Measurements from ENCODE around the gene CATSPER3. TPM values are rescaled to one million over a fixed set of nuclear protein-coding genes. Genes with fewer than 3 reads are reported as not detected.

Gene CATSPER3
- polyA plus RNA-seq, 3 donors = 0.15 to 0.60 (median 0.52) TPM

DNA sequence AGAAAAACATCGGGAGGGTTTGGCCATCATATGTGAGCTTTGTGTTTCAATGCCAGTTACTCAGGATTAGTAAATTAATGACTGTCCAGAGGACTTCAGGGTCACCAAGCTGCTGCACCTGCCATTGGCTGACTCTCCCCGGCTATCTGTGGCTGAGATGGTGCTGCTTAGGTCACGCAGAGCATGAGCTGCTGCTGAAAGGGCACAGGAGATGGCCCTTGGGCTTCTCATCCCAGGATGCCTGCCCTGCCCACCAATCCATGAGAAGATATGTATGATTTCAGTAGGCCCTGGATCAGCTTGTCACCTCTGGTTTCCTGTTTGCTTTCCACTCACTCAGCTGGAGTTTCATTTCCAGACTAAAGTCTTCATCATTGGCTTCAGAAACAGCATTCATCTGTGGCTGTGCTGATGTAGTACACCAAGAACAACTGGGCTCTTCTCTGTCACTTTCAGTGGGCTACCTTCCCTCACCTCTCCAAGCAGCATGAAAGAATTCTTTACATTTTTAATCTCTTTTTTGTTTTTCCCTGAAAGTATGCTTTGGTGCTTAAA is 2.4 kb upstream of the CATSPER3 start:
- H3K79me2 ChIP-seq (ENCODE audit: insufficient read depth, low read length) = no peaks in the 10 kb centered on the region
- H3K27me3 ChIP-seq (ENCODE audit: control insufficient read depth in 2 of 2, insufficient read depth in 2 of 2, low read length in 2 of 2) = no peaks in the 10 kb centered on the region
- H4K20me1 ChIP-seq (ENCODE audit: insufficient read depth, low read length) = no peaks in the 10 kb centered on the region
- H3K4me1 ChIP-seq (ENCODE audit: control insufficient read depth in 1 of 2, insufficient read depth in 2 of 2, low read length in 2 of 2) = no peaks in the 10 kb centered on the region
- Mint-ChIP-seq H3K4me3 (no peak overlapping the region), H3K36me3 (peaks cover 43 to 63% of the 10 kb centered on the region in 2 donors), H3K27me3 (ENCODE audit: low read depth in 3 of 3) (peaks cover 0 to 2% (median 0%) of the 10 kb centered on the region in 3 donors), H3K4me1 (no peaks in the 10 kb centered on the region), H3K9me3 (no peaks in the 10 kb centered on the region), H3K27ac (no peak overlapping the region)
- 100% methylated on average over 3 of the region's 3 CpGs for WGBS (ENCODE audit: insufficient coverage)
- H3K4me3 ChIP-seq (replicated peaks in 1 of 3; ENCODE audit: low read depth in 2 of 3, low read length in 3 of 3) = no peak overlapping the region
- H3K27ac ChIP-seq (ENCODE audit: low read depth in 1 of 2, low read length in 2 of 2) = no peak overlapping the region
- no peaks in the 10 kb centered on the region for H3K9me3 ChIP-seq (replicated peaks in 1 of 2; ENCODE audit: control insufficient read depth in 1 of 2, insufficient read depth in 1 of 2, low read length in 2 of 2)
- intact Hi-C loops (cut with micrococcal nuclease) = no loop called here
- H2AFZ ChIP-seq (ENCODE audit: insufficient read depth, low read depth, low read length, poor library complexity, severe bottlenecking) = no peak overlapping the region
- H3K9ac ChIP-seq (ENCODE audit: insufficient read depth, low read length, poor library complexity, severe bottlenecking) = no peak overlapping the region
- TF ChIP-seq, protein P1, sequence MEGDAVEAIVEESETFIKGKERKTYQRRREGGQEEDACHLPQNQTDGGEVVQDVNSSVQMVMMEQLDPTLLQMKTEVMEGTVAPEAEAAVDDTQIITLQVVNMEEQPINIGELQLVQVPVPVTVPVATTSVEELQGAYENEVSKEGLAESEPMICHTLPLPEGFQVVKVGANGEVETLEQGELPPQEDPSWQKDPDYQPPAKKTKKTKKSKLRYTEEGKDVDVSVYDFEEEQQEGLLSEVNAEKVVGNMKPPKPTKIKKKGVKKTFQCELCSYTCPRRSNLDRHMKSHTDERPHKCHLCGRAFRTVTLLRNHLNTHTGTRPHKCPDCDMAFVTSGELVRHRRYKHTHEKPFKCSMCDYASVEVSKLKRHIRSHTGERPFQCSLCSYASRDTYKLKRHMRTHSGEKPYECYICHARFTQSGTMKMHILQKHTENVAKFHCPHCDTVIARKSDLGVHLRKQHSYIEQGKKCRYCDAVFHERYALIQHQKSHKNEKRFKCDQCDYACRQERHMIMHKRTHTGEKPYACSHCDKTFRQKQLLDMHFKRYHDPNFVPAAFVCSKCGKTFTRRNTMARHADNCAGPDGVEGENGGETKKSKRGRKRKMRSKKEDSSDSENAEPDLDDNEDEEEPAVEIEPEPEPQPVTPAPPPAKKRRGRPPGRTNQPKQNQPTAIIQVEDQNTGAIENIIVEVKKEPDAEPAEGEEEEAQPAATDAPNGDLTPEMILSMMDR (IDR thresholded peaks at IDR 0.05) = no peak
- H3K36me3 ChIP-seq (replicated peaks in 1 of 2; ENCODE audit: control insufficient read depth in 1 of 2, insufficient read depth in 2 of 2, low read length in 2 of 2) = peaks cover 41 to 55% of the 10 kb centered on the region in 2 donors
- DNase-seq = no peak
- H3K4me2 ChIP-seq (replicated peaks; ENCODE audit: extremely low read depth, low read length, poor library complexity, severe bottlenecking) = no peak overlapping the region

DNA sequence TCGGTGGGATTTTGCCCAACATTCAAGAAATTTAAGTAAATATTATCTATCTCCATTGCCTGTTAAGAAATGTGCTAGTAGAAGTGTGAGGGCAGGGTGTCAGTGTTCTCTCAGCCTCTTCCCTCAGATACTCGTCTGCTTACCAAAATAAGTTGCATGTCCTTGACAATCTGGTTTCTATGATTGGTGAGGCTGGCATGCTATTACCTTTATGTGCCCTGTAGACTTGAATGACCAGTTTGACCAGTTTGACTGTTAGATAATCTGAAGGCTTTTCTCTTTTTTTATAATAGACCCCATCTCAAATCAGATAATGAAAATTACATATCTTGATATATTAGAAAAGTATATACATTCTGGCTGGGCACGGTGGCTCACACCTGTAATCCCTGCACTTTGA is 348 bp downstream of the CATSPER3 start:
- Mint-ChIP-seq H3K9me3 (peaks cover 0 to 2% (median 0%) of the 10 kb centered on the region in 7 donors), H3K36me3 (peaks cover 34 to 62% of the 10 kb centered on the region in 2 donors), H3K27ac (no peak overlapping the region), H3K27me3 (ENCODE audit: low read depth in 3 of 3) (peaks cover 0 to 2% (median 0%) of the 10 kb centered on the region in 3 donors), H3K4me1 (no peaks in the 10 kb centered on the region), H3K4me3 (no peak overlapping the region)
- H3K4me3 ChIP-seq (replicated peaks in 1 of 3; ENCODE audit: low read depth in 2 of 3, low read length in 3 of 3) = no peak overlapping the region
- no peaks in the 10 kb centered on the region for H3K9me3 ChIP-seq (replicated peaks in 1 of 2; ENCODE audit: control insufficient read depth in 1 of 2, insufficient read depth in 1 of 2, low read length in 2 of 2)
- H3K4me2 ChIP-seq (replicated peaks; ENCODE audit: extremely low read depth, low read length, poor library complexity, severe bottlenecking) = no peak overlapping the region
- intact Hi-C loops (cut with micrococcal nuclease) = no loop called here
- H3K9ac ChIP-seq (ENCODE audit: insufficient read depth, low read length, poor library complexity, severe bottlenecking) = no peak overlapping the region
- H4K20me1 ChIP-seq (ENCODE audit: insufficient read depth, low read length) = no peaks in the 10 kb centered on the region
- peaks cover 18 to 29% of the 10 kb centered on the region in 2 donors for H3K36me3 ChIP-seq (replicated peaks in 1 of 2; ENCODE audit: control insufficient read depth in 1 of 2, insufficient read depth in 2 of 2, low read length in 2 of 2)
- no peaks in the 10 kb centered on the region for H3K79me2 ChIP-seq (ENCODE audit: insufficient read depth, low read length)
- H3K27ac ChIP-seq (ENCODE audit: low read depth in 1 of 2, low read length in 2 of 2) = no peak overlapping the region
- no peaks in the 10 kb centered on the region for H3K4me1 ChIP-seq (ENCODE audit: control insufficient read depth in 1 of 2, insufficient read depth in 2 of 2, low read length in 2 of 2)
- DNase-seq = no peak
- WGBS (ENCODE audit: insufficient coverage) = no CpG with 5 or more reads among the region's 3 CpGs
- no peaks in the 10 kb centered on the region for H3K27me3 ChIP-seq (ENCODE audit: control insufficient read depth in 2 of 2, insufficient read depth in 2 of 2, low read length in 2 of 2)
- H2AFZ ChIP-seq (ENCODE audit: insufficient read depth, low read depth, low read length, poor library complexity, severe bottlenecking) = no peak overlapping the region
- TF ChIP-seq, protein P1 (IDR thresholded peaks at IDR 0.05) = no peak

Data from CD14-positive monocyte (primary cell).